ENCODE data around the gene DSN1. TPM values are rescaled to one million over a fixed set of nuclear protein-coding genes. Genes with fewer than 3 reads are reported as not detected.

The DSN1 gene
- total and polyA plus RNA-seq, 9 of the 15 experiments (the other 6 are each of a cell fraction or from before 2014, with no cell fraction given), result 23.3 to 45.3 (median 31.1) TPM

- H4K20me1 ChIP-seq (replicated peaks; ENCODE audit: control insufficient read depth, insufficient read depth, low read length), result no peaks in the 10 kb centered on the region
- H3K4me3 ChIP-seq, result no peak overlapping the region
- intact Hi-C loops (cut with micrococcal nuclease), result no loop called here
- 78% methylated on average over 6 of the region's 6 CpGs for WGBS (ENCODE audit: insufficient coverage, low coverage, missing lambda C conversion rate)
- no peaks in the 10 kb centered on the region for H3K9me3 ChIP-seq (replicated peaks; ENCODE audit: control insufficient read depth, insufficient read depth, low read depth, low read length)
- H3K4me2 ChIP-seq (ENCODE audit: insufficient read depth, low read length), result no peak overlapping the region
- 0 out of 3 replicates have a peak, but pooled peaks cover 2% of the 10 kb centered on the region for H3K79me2 ChIP-seq (ENCODE audit: control insufficient read depth, insufficient read depth, low read length)
- ChIA-PET POLR2A (interaction anchor here (0.6 to 1.8 kb wide), 3 partner anchors 8 to 20 kb away, joined by 3 to 18 read pairs (median 3); partner anchors contain the start of gene NDRG3), CTCF (ENCODE audit: low intra/inter-chr PET ratio) (no interaction called here)
- no peaks in the 10 kb centered on the region for H3K9me1 ChIP-seq (ENCODE audit: control insufficient read depth, insufficient read depth, low read length)
- peaks cover 4 to 11% of the 10 kb centered on the region in 2 experiments; a peak in 3 of 5 replicates for H3K4me1 ChIP-seq (replicated peaks in 1 of 2; ENCODE audit: control insufficient read depth in 2 of 2, insufficient read depth in 2 of 2, low read length in 2 of 2)
- no peaks in the 10 kb centered on the region for H3K36me3 ChIP-seq (ENCODE audit: control insufficient read depth, insufficient read depth, low read length)
- ATAC-seq (no peak), DNase-seq (ENCODE audit: extremely low read depth in 1 of 4, low spot score in 3 of 4) (no peak), FAIRE-seq (no peak)
- BruUV-seq (replicated peaks), result no TSS peak
- no peak overlapping the region for H3K9ac ChIP-seq (ENCODE audit: insufficient read depth in 1 of 2, low read depth in 2 of 2, low read length in 2 of 2)
- H3K27ac ChIP-seq (ENCODE audit: extremely low read depth, low read depth, low read length), result no peak overlapping the region
- in situ Hi-C loops (cut with MboI), result no loop called here
- no peaks in the 10 kb centered on the region for H3K27me3 ChIP-seq (ENCODE audit: control insufficient read depth in 2 of 2, insufficient read depth in 2 of 2, low read length in 2 of 2)
- no peak overlapping the region for H2AFZ ChIP-seq (ENCODE audit: low read depth, low read length)
- TF ChIP-seq NONO (IDR thresholded peaks at IDR 0.05; ENCODE audit: low read depth in 2 of 2, low read length in 1 of 2), result no peak
- no peak for TF ChIP-seq BRF1 (IDR thresholded peaks at IDR 0.05; ENCODE audit: borderline replicate concordance, extremely low read depth, insufficient read length)
- no peak for TF ChIP-seq CHAMP1 (IDR thresholded peaks at IDR 0.05)
- no peak for TF ChIP-seq CREM (IDR thresholded peaks at IDR 0.05; ENCODE audit: low read depth)
- no peak for TF ChIP-seq ZEB2 (IDR thresholded peaks at IDR 0.05)
- no peak for TF ChIP-seq PURB (CRISPR knock-in tag; IDR thresholded peaks at IDR 0.05; ENCODE audit: low read depth)
- TF ChIP-seq MNT (conservative IDR thresholded peaks at IDR 0.05), result no peak
- no peak for TF ChIP-seq ZNF146 (CRISPR knock-in tag; IDR thresholded peaks at IDR 0.05; ENCODE audit: unreplicated experiment)
- no peak for TF ChIP-seq SLC30A9 (CRISPR knock-in tag; IDR thresholded peaks at IDR 0.05)
- TF ChIP-seq POLR3G (IDR thresholded peaks at IDR 0.05; ENCODE audit: extremely low read depth, insufficient read length, insufficient replicate concordance), result no peak
- TF ChIP-seq CLOCK (CRISPR knock-in tag; IDR thresholded peaks at IDR 0.05; ENCODE audit: borderline replicate concordance), result no peak
- TF ChIP-seq NR2C1 (IDR thresholded peaks at IDR 0.05), result no peak
- no peak for TF ChIP-seq NR2C1 (tag; IDR thresholded peaks at IDR 0.05)
- TF ChIP-seq ETV6 (IDR thresholded peaks at IDR 0.05; ENCODE audit: borderline replicate concordance in 1 of 2, low read depth in 2 of 2, low read length in 1 of 2), result no peak
- TF ChIP-seq ETV6 (CRISPR knock-in tag; IDR thresholded peaks at IDR 0.05; ENCODE audit: borderline replicate concordance), result no peak
- TF ChIP-seq RBM15 (IDR thresholded peaks at IDR 0.05; ENCODE audit: insufficient read depth, low read length), result no peak
- no peak for TF ChIP-seq MCM7 (IDR thresholded peaks at IDR 0.05)
- no peak for TF ChIP-seq FOXJ3 (CRISPR knock-in tag; IDR thresholded peaks at IDR 0.05)
Observed at GRCh38 chr20:36737183-36737499, 36.4 kb downstream of the DSN1 start.

Measured in K562 (cell line).